CD4-positive, alpha-beta T cell treated with Interferon alpha-2 for 1 hour (primary cell): Measurements from ENCODE around the gene CDCA3.
"Not testable (repeated sequence)": the region's sequence is repeated elsewhere in the genome, so short reads cannot be mapped to it uniquely, and the experiment has no call there.

Source experiments
- DNase-seq, 2 donors: peaks; one replicate each; pipeline ENCODE4 v3.0.0-alpha.2; 2020 to 2022

Gene CDCA3

DNA sequence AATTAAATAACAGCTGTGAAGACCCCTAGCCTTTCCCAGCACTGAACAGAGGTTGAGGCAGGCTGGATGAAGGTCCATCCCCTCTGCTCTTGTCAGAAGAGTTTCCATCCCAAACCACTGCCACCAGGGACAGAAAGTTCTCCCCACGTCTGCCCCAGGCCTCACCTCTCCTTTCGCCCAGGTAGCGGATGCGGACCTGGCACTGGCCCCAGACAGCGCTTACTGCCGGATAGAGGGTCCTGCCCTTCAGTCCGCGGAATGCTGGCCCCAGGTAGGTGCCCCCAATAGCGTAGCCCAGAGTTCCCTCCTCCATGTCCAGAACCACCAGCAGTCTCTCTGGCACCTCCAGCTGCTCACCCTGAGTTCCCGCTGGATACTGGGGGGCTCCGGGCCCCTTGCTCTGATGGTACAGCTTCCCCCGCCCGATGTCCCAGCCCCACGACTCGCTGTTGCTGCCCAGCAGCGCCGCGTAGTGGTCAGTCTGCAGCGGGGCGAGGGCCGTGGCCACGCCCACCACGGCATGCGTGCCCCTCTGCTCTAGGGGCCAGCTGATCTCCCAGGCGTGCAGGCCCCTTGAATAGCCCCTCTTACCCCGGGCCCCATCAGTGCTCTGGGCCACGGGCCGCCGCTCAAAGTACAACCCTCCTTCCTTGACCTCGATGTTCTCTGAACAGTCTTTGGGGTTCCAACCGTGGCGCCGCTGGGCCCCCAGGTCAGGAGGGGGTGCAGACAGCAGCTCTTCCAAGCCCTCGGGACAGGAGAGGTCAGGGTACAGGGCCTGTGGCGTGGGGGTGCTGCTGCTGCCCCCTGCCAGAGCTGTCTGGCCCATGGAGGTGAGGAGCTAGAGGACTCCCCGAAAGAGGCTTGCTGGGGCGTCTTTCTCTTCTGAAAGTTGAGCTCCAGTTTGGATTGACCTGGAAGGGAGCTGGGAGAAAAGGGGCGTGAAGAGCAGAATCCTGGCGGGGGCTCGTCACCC is 21.3 kb upstream of the CDCA3 start:
- peak; percentile 84 to 88 for DNase-seq

DNA sequence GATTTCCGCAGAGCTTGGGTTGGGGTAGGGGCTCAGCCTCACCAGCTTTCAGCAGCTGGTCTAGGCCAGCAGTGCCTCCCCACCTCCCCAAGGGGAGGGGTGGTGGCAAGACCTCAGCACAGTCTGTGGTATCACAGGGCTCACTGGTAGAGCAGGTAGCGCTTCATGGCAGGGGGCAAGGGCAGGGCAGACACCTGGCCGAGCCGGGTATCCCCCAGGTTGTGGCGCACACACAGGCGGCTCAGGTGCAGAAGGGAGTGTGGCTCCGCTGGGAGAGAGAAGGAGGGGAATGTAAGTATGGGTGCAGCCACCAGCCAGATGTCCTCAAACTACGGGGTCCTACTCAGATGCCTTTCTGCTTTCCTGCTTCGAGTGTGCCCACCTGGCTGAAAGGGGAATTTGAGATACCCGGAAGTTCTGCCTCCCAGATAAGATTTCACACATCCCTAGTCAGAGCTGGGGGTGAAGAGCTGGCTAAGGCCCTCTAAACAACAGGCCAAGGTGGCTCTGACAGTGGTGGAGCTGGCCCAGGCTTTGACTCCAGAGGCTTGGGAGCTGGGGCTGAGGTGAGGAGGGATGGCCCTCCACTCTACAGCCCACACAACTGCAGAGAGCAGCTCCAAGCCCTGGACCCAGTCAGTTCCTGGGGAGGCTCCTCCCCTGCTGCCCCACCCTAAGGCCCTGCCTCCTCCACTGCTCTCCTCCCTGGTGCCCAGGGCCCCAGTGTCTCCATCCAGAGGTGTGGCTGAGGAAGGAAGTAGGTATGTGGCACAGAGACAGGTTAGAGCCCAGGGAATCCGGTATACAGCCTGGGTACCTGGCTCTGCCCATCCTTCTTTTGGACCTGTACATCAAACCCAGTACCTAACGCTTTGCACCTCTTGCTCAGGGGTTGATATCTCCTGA is 20.2 kb upstream of the CDCA3 start:
- peak in 1 of 2 donors; percentile 46 for DNase-seq

DNA sequence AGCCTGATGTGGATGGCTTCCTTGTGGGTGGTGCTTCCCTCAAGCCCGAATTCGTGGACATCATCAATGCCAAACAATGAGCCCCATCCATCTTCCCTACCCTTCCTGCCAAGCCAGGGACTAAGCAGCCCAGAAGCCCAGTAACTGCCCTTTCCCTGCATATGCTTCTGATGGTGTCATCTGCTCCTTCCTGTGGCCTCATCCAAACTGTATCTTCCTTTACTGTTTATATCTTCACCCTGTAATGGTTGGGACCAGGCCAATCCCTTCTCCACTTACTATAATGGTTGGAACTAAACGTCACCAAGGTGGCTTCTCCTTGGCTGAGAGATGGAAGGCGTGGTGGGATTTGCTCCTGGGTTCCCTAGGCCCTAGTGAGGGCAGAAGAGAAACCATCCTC is 19.2 kb upstream of the CDCA3 start:
- not testable (repeated sequence) for DNase-seq

DNA sequence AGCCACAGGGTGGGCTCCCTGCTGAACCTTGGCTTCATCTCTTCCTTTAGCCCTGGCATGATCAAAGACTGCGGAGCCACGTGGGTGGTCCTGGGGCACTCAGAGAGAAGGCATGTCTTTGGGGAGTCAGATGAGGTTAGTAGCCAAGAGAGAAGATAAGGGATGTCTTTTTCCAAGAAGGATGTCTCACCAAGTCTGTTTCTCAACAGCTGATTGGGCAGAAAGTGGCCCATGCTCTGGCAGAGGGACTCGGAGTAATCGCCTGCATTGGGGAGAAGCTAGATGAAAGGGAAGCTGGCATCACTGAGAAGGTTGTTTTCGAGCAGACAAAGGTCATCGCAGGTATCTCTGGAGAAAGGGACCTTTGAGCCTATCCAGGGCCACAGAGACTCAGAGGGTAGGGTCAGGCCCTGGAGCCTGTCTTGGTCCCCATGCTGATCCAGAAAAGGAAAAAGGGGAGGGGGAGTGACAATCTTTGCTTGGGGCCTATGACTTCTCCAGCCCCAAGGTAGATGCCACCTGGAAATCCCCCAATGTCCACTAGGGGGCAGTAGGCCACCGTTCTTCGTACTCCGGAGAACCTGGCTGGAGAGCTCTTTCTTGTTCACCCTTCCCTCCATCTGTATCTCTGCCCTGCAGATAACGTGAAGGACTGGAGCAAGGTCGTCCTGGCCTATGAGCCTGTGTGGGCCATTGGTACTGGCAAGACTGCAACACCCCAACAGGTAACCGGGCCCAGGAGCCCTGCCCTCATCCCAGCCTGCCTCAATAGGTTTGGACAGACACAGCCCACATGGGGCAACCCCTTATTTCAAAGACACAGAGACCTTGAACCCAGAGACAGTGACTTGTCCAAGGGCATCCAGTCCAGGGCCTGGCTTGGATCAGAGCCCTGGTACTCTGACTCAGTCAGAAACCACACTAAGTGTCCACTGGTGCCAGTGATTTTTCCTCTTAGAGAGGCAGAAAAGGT is 18.2 kb upstream of the CDCA3 start:
- peak; percentile 81 to 90 for DNase-seq

DNA sequence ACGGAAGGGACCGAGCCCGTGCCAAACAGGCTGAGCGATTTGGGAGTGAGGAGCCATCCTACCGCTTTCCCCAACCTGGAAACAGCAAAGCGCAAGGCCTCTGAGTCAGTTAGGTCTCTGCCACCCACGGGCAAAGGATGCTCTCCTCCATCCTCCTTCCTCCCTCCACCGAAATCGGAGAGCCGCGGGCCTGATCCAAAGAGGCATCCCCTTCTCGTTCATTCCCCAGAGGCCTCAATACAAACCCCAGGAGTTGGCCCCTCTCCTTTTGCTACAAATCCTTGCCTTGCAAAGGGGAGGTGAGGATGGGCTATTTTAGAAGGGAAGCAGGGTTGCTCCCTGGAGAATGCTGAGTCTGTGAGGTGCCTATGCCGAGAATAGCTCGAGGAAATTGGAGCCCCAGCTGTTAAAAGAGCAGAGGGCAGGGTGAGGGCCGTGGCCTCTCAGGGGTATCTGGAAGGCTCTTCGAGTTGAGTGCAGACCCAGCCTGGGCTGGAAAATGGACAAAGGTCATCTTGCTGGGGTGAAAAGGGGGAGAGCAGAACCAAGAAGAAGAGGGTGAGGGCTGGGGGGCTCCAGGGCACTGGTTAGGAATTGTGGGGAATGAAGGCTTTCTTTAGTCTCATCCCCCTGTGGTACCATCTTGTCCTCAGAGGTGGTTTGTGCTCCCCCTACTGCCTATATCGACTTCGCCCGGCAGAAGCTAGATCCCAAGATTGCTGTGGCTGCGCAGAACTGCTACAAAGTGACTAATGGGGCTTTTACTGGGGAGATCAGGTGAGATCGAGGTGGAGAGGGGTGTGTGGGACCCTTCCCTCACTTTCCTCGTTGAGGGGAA is 17.3 kb upstream of the CDCA3 start:
- DNase-seq: no peak

DNA sequence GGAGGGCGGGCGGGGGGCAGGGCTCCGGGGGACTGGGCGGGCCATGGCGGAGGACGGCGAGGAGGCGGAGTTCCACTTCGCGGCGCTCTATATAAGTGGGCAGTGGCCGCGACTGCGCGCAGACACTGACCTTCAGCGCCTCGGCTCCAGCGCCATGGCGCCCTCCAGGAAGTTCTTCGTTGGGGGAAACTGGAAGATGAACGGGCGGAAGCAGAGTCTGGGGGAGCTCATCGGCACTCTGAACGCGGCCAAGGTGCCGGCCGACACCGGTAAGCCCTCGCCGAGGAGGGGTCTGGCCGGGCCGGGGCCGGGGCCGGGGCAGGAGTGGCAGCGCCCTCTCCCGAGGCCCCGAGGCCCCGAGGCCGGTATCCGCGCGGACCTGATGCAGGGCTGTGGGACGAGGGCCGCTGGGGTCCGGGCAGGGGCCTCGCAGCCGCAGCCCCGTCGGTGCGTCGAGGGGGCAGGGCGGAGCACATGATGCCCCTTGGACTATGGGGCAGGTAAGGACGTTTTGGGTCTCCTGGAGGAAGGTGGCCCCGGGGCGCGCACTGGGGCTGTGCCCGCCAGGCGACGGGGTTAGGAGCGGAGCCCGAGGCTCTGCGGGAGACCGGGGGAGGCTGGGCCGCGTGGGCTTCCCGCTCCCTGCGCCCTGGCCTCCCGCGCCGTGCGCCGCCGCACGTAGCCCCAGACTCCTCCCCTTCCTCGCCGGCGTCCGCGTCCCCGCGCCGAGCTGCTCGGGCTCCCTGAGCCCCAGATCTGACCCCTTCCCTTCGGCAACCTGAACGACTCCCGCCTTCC is 16.5 kb upstream of the CDCA3 start, which contains the start of gene TPI1:
TSS of gene TPI1 (plus strand) at position 119 of the 798 bp plus-strand sequence. CDS start at position 155, 36 bp downstream.
- DNase-seq: peak; percentile 82 to 89

DNA sequence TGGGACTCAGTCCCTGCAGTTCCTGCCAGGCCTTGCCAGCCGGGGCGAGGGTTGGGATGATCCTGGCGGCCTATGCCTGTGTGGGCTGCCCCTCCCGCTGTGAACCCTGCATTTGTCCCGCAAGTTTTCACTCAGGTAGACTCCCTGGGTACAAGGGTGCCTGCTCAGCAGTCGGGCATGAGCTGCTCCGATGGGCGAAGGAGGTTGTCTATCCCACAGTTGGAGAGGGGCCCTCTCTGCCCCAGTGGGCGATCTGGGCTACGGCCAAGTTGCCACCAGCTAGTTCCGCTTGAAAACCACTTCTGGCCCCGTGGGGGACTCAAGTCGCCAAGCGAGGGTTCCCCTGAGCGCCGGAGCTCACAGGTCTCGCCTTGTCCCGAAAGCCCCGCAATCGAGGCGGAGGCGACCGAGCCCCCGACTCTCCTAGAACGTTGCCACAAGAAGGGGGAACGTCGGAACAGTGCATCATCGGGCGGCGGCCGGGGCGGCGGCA is 15.9 kb upstream of the CDCA3 start:
- DNase-seq: no peak

DNA sequence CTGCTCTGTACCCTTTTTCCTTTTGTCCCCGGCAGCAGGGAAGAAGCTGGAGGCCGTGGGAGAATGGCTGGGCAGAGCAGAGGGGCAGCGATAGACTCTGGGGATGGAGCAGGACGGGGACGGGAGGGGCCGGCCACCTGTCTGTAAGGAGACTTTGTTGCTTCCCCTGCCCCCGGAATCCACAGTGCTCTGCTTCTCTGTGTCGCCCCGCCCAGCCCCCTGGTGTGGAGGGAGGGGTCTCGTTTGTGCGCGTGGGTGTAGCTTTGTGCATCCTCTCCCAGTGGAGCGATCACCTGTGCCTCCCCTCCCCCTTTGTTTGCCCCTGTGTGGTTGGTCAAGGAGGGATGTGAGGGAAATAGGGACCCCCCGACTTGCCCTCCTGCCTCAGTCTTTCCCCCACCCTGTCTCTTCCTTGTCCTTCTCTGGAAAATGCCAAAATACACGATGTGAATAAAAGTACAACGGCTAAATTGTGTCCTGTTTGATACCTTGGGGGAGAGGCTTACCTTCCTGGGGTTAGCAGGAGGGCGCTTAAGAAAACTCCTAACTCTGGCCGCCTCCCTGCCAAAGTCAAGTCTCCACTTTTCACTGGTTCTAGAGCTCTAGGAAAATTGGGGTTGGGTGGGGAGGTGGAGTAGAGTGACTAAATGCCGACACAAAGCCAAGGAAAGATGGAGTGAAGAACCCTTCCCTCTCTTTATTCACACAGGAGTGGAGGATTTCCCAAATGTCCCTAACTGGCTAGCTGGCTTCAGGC is 15.3 kb upstream of the CDCA3 start:
- DNase-seq: no peak

DNA sequence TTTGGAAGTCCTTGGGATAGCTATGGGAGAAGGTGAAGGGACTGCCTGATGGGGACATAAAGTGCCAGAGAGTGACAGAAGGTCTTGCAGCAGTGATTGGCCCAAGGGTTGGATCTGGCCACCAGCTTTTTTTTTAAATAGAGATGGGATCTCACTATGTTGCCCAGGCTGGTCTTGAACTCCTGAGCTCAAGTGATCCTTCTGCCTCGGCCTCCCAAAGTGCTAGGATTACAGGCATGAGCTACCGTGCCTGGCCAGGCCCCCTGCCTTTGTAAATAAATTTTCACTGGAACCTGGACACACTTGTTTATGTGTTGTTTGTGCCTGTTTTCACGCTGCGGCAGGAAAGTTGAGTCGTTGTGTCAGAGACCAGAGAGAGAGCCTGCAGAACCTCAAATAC is 14.2 kb upstream of the CDCA3 start:
- DNase-seq: not testable (repeated sequence)

DNA sequence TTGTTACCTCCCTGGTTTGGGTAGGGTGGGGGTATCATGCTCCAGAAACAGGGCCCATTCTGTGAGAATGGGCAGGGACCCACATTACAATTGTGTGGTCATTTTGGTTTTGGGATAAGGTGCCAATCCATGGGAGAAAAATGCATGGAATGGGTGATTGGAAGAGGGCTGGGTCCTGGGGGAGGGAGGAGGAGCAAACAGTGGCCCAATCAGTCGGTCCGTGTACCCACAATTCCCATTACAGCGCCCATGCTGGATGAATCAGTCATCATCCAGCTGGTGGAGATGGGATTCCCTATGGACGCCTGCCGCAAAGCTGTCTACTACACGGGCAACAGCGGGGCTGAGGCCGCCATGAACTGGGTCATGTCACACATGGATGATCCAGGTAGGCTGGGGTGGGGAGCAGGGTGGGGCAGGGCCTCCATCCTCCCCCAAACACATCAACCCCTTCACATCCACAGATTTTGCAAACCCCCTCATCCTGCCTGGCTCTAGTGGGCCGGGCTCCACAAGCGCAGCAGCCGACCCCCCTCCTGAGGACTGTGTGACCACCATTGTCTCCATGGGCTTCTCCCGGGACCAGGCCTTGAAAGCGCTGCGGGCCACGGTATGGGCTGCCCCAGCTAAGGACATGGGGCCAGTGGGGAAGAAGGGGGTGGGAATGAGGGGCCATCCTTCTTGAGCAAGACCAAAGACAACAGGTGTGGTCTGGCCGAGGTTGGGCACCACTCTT is 12.7 kb upstream of the CDCA3 start:
- DNase-seq: no peak

DNA sequence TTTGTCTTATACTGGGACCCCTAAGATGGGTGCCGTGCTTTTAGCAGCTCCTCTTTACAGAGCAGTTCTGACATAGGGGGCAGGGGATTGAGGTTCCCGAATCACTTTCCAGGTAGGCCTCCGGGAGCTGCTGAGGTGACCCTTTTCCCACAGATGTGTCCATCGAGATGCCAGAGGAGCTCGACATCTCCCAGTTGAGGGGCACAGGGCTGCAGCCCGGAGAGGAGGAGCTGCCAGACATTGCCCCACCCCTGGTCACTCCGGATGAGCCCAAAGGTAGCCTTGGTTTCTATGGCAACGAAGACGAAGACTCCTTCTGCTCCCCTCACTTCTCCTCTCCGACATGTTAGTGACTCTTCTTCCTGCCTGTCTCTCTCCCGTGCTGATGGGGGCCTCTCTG is 11.9 kb upstream of the CDCA3 start:
- no peak for DNase-seq

DNA sequence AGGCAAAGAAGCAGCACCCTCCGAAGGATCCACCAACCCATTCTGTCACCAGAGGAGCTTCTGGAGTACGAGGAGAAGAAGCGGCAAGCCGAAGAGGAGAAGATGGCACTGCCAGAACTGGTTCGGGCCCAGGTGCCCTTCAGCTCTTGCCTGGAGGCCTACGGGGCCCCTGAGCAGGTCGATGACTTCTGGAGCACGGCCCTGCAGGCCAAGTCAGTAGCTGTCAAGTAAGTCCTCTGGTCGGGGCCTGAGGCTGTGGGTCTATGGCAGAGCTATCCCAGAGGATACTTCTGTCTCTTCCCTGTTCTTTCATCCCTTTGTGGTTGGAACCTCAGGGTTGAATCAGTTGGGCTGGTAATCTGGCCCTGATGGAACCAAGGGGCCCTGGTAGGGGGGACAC is 10.3 kb upstream of the CDCA3 start:
- no peak for DNase-seq

DNA sequence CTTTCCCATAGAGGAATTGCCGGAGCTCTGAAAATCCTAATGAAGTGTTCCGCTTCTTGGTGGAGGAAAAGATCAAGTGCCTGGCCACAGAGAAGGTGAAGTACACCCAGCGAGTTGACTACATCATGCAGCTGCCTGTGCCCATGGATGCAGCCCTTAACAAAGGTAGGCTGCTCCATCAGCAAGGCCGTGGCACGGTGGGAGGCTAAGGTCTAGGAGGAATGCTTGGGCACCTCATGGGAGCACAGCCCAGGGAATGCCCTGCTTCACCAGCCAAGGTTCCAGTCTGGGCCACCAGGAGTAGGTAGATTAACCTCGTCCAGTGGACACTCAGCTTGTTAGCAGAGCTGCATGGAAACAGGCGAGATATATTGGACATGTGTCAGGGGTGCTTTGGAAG is 9.9 kb upstream of the CDCA3 start:
- no peak for DNase-seq

DNA sequence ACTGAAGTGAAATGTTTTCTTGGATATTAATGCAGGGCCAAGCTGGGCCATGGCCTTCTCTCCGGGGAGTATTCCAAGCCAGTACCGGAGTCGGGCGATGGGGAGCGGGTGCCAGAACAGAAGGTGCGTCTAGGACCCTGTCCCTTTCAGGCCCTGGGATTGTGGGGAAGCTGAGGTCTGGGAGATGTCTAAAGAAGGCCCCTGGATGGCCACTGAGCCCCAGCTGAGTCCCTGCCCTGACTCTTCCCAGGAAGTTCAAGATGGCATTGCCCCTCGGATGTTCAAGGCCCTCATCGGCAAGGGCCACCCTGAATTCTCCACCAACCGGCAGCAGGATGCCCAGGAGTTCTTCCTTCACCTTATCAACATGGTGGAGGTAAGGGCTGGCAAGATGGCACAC is 9.0 kb upstream of the CDCA3 start:
- no peak for DNase-seq

DNA sequence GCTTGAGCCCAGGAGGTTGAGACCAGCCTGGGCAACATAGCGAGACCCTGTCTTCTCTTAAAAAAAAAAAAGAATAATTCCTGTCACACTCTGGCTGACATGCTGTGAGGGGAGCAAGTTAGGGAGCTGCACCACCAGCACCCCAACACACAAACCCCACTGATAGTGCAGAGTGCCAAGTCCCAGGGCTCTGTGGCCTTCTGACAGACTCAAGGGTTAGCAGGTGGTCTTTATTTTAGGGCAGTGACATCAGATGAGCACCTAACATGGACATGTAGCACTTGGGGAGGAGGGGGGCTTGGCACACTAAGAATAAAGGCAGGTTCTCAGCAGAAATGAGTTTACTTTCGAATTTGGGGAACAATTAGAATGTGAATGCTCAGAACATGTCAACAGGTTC is 7.7 kb upstream of the CDCA3 start:
- no peak for DNase-seq

DNA sequence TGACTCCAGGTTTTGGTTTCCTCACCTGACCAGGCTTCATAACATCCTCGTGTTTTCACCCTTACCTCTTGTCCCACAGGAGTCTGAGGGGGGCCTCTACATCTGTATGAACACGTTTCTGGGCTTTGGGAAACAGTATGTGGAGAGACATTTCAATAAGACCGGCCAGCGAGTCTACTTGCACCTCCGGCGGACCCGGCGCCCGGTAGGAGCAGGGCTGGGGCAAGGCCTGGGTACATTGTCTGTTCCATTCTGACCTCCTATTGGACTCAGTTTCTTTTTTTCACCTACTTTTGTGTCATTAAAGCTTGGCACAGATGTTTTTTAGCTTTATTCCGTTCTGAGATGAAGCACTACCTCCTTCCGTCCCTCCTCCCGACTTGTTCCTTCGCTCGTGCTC is 4.2 kb upstream of the CDCA3 start:
- DNase-seq: no peak

DNA sequence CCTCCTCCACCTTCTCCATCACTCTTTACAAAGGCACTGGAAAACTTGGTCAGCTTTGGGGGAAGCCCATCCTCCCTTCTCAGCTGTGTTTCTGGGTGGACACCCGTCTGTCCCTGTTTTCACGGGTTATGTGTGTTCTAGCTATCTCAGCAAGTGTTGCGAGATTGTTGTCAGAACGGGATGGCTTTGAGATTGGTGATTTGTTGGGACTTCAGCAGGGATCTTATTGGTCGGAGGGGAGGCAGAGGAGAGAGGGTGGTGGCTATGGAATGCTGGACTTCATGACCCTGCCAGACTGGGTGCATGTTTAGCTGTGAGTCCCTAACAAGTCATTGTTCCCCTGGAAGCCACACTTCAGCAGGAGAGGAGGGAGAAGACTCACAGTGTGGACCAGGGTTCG is 3.0 kb upstream of the CDCA3 start:
- DNase-seq: no peak

DNA sequence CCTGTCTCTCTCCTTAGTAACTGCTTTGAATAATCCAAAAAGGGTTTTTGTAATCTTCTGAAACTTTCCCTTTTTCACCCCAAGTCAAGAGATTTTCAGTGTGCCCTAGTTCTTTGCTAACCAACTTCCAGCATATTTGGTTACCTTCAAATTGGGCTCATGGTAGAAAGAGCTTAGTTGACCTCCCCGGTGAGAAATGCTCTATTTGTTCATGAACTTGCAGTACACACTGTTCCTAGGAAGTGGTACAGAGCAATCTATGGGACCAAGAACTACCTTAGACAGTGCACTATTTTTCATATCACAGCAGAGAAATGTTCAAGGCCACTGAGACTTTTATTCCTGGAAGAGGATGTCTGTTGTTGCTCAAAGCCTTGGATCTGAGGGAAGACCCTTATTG is 2.5 kb upstream of the CDCA3 start:
- no peak for DNase-seq
